ENCODE results near the gene NOP16. TPM values are rescaled to one million over a fixed set of nuclear protein-coding genes. Genes with fewer than 3 reads are reported as not detected.

The NOP16 gene, protein sequence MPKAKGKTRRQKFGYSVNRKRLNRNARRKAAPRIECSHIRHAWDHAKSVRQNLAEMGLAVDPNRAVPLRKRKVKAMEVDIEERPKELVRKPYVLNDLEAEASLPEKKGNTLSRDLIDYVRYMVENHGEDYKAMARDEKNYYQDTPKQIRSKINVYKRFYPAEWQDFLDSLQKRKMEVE
- total RNA-seq = 10 to 100 TPM; 44.5 to 46.3 TPM

GRCh38 chr5:176388444-176389134 lies at the start of gene NOP16, which contains the start of gene HIGD2A:
Gene NOP16 (minus strand): TSS chr5:176388598. CDS start chr5:176388539, 59 bp downstream.
Gene HIGD2A (plus strand): TSS chr5:176388751. CDS start chr5:176388820, 69 bp downstream.
- H3K27ac Mint-ChIP-seq = peak within 1 kb of the TSS; percentile 99
- H3K4me3 Mint-ChIP-seq = peak within 1 kb of the TSS; percentile 93
- H3K4me1 Mint-ChIP-seq (ENCODE audit: low read depth) = peaks cover 38% of the 10 kb centered on the region

GRCh38 chr5:176436656-176437055 lies 48.3 kb upstream of the NOP16 start:
- Mint-ChIP-seq H3K9me3 (ENCODE audit: insufficient read depth) (no peaks in the 10 kb centered on the region), H3K4me3 (peak overlapping the region; percentile 54), H3K27ac (peak overlapping the region; percentile 50), H3K36me3 (ENCODE audit: low read depth) (peaks cover 3% of the 10 kb centered on the region), H3K4me1 (ENCODE audit: low read depth) (peaks cover 8% of the 10 kb centered on the region), H3K27me3 (ENCODE audit: low read depth) (peaks cover 4% of the 10 kb centered on the region)
- DNase-seq = no peak
- POLR2A ChIA-PET = interaction anchor here (0.6 to 1.3 kb wide), 2 partner anchors 10 to 11 kb away, joined by 3 to 4 read pairs; partner anchors contain the start of gene FAF2
- peak; percentile 84 for ATAC-seq
- CTCF ChIA-PET = interaction anchor here (1.0 to 3.9 kb wide), 3 partner anchors 12 to 105 kb away, joined by 4 to 24 read pairs (median 5); partner anchors contain the start of gene FAF2

More at GRCh38 chr5:176388444-176389134, at the start of gene NOP16, which contains the start of gene HIGD2A:
- Mint-ChIP-seq H3K9me3 (ENCODE audit: insufficient read depth) (no peaks in the 10 kb centered on the region), H3K27me3 (ENCODE audit: low read depth) (no peaks in the 10 kb centered on the region), H3K36me3 (ENCODE audit: low read depth) (peaks cover 59% of the 10 kb centered on the region)
- CTCF ChIA-PET = interaction anchor here (1.1 to 1.4 kb wide), 2 partner anchors 59 to 155 kb away, joined by 3 to 4 read pairs; no protein-coding TSS in a partner anchor
- peak; percentile 94 for ATAC-seq
- DNase-seq = peak; percentile 100
- POLR2A ChIA-PET = interaction anchor here (0.9 to 2.3 kb wide), 10 partner anchors 21 to 909 kb away, joined by 3 to 10 read pairs (median 4); partner anchors contain the start of genes CLTB, FAF2, KIAA1191 and RNF44

- no peaks in the 10 kb centered on the region for H3K9me3 Mint-ChIP-seq (ENCODE audit: insufficient read depth)
- H3K27ac Mint-ChIP-seq = peak overlapping the region; percentile 18
- CTCF ChIA-PET = interaction anchor here (1.8 to 4.3 kb wide), 2 partner anchors 15 kb away, joined by 6 to 35 read pairs; partner anchors contain the start of gene FAF2
- peaks cover 3% of the 10 kb centered on the region for H3K36me3 Mint-ChIP-seq (ENCODE audit: low read depth)
- POLR2A ChIA-PET = no interaction called here
- no peak for ATAC-seq
- peaks cover 25% of the 10 kb centered on the region for H3K4me1 Mint-ChIP-seq (ENCODE audit: low read depth)
- no peak overlapping the region for H3K4me3 Mint-ChIP-seq
- H3K27me3 Mint-ChIP-seq (ENCODE audit: low read depth) = peaks cover 7% of the 10 kb centered on the region
- DNase-seq = no peak
Observed at GRCh38 chr5:176432707-176433106, 44.3 kb upstream of the NOP16 start.

GRCh38 chr5:176429972-176430371 lies 41.6 kb upstream of the NOP16 start:
- ChIA-PET CTCF (interaction anchor here (0.7 to 4.3 kb wide), 5 partner anchors 10 to 108 kb away, joined by 3 to 35 read pairs (median 3); partner anchors contain the start of gene FAF2), POLR2A (interaction anchor here (0.6 to 1.1 kb wide), 2 partner anchors 9 to 18 kb away, joined by 3 read pairs; no protein-coding TSS in a partner anchor)
- H3K4me1 Mint-ChIP-seq (ENCODE audit: low read depth) = peaks cover 18% of the 10 kb centered on the region
- ATAC-seq = peak; percentile 55
- peaks cover 3% of the 10 kb centered on the region for H3K27me3 Mint-ChIP-seq (ENCODE audit: low read depth)
- H3K9me3 Mint-ChIP-seq (ENCODE audit: insufficient read depth) = peaks cover 8% of the 10 kb centered on the region
- H3K27ac Mint-ChIP-seq = peak overlapping the region; percentile 31
- H3K36me3 Mint-ChIP-seq (ENCODE audit: low read depth) = peaks cover 3% of the 10 kb centered on the region
- DNase-seq = no peak
- H3K4me3 Mint-ChIP-seq = no peak overlapping the region

- no peak overlapping the region for H3K27ac Mint-ChIP-seq
- ChIA-PET CTCF (interaction anchor here (1.6 kb wide), 1 partner anchor 20 kb away, joined by 8 read pairs; the partner anchor contains the start of gene FAF2), POLR2A (no interaction called here)
- no peak overlapping the region for H3K4me3 Mint-ChIP-seq
- H3K4me1 Mint-ChIP-seq (ENCODE audit: low read depth) = peaks cover 18% of the 10 kb centered on the region
- H3K9me3 Mint-ChIP-seq (ENCODE audit: insufficient read depth) = peaks cover 11% of the 10 kb centered on the region
- H3K27me3 Mint-ChIP-seq (ENCODE audit: low read depth) = peaks cover 7% of the 10 kb centered on the region
- ATAC-seq (no peak), DNase-seq (no peak)
- H3K36me3 Mint-ChIP-seq (ENCODE audit: low read depth) = peaks cover 3% of the 10 kb centered on the region
Observed at GRCh38 chr5:176427971-176428370, 39.6 kb upstream of the NOP16 start.

GRCh38 chr5:176426876-176427275 lies 38.5 kb upstream of the NOP16 start:
- Mint-ChIP-seq H3K27ac (no peak overlapping the region), H3K4me3 (no peak overlapping the region), H3K27me3 (ENCODE audit: low read depth) (peaks cover 15% of the 10 kb centered on the region), H3K4me1 (ENCODE audit: low read depth) (peaks cover 18% of the 10 kb centered on the region), H3K36me3 (ENCODE audit: low read depth) (peaks cover under 1% of the 10 kb centered on the region), H3K9me3 (ENCODE audit: insufficient read depth) (peaks cover 11% of the 10 kb centered on the region)
- no peak for DNase-seq
- ChIA-PET CTCF (interaction anchor here (1.3 to 1.6 kb wide), 2 partner anchors 9 to 21 kb away, joined by 3 to 8 read pairs; partner anchors contain the start of gene FAF2), POLR2A (no interaction called here)
- ATAC-seq = no peak

GRCh38 chr5:176425791-176426190 lies 37.4 kb upstream of the NOP16 start:
- H3K36me3 Mint-ChIP-seq (ENCODE audit: low read depth) = no peaks in the 10 kb centered on the region
- H3K4me1 Mint-ChIP-seq (ENCODE audit: low read depth) = peaks cover 16% of the 10 kb centered on the region
- peaks cover 20% of the 10 kb centered on the region for H3K27me3 Mint-ChIP-seq (ENCODE audit: low read depth)
- DNase-seq (no peak), ATAC-seq (no peak)
- POLR2A ChIA-PET = interaction anchor here (0.6 kb wide), 1 partner anchor 925 kb away, joined by 3 read pairs; no protein-coding TSS in a partner anchor
- no peak overlapping the region for H3K27ac Mint-ChIP-seq
- H3K9me3 Mint-ChIP-seq (ENCODE audit: insufficient read depth) = peaks cover 11% of the 10 kb centered on the region
- H3K4me3 Mint-ChIP-seq = no peak overlapping the region
- CTCF ChIA-PET = interaction anchor here (1.0 to 1.4 kb wide), 3 partner anchors 9 to 22 kb away, joined by 3 to 5 read pairs (median 4); partner anchors contain the start of gene CLTB

GRCh38 chr5:176425138-176425537 lies 36.7 kb upstream of the NOP16 start:
- ChIA-PET POLR2A (interaction anchor here (0.6 kb wide), 1 partner anchor 925 kb away, joined by 3 read pairs; no protein-coding TSS in a partner anchor), CTCF (interaction anchor here (1.4 kb wide), 1 partner anchor 9 kb away, joined by 5 read pairs; the partner anchor contains the start of gene CLTB)
- H3K9me3 Mint-ChIP-seq (ENCODE audit: insufficient read depth) = peaks cover 11% of the 10 kb centered on the region
- H3K27ac Mint-ChIP-seq = no peak overlapping the region
- H3K4me1 Mint-ChIP-seq (ENCODE audit: low read depth) = peaks cover 10% of the 10 kb centered on the region
- DNase-seq (no peak), ATAC-seq (no peak)
- no peak overlapping the region for H3K4me3 Mint-ChIP-seq
- no peaks in the 10 kb centered on the region for H3K36me3 Mint-ChIP-seq (ENCODE audit: low read depth)
- H3K27me3 Mint-ChIP-seq (ENCODE audit: low read depth) = peaks cover 22% of the 10 kb centered on the region

- no peak for ATAC-seq
- ChIA-PET POLR2A (no interaction called here), CTCF (interaction anchor here (1.9 kb wide), 1 partner anchor 24 kb away, joined by 6 read pairs; the partner anchor contains the start of gene FAF2)
- DNase-seq = no peak
- no peak overlapping the region for H3K4me3 Mint-ChIP-seq
- peaks cover 6% of the 10 kb centered on the region for H3K4me1 Mint-ChIP-seq (ENCODE audit: low read depth)
- no peaks in the 10 kb centered on the region for H3K36me3 Mint-ChIP-seq (ENCODE audit: low read depth)
- peaks cover 11% of the 10 kb centered on the region for H3K9me3 Mint-ChIP-seq (ENCODE audit: insufficient read depth)
- H3K27me3 Mint-ChIP-seq (ENCODE audit: low read depth) = peaks cover 22% of the 10 kb centered on the region
- no peak overlapping the region for H3K27ac Mint-ChIP-seq
Observed at GRCh38 chr5:176424181-176424580, 35.8 kb upstream of the NOP16 start.

DNA sequence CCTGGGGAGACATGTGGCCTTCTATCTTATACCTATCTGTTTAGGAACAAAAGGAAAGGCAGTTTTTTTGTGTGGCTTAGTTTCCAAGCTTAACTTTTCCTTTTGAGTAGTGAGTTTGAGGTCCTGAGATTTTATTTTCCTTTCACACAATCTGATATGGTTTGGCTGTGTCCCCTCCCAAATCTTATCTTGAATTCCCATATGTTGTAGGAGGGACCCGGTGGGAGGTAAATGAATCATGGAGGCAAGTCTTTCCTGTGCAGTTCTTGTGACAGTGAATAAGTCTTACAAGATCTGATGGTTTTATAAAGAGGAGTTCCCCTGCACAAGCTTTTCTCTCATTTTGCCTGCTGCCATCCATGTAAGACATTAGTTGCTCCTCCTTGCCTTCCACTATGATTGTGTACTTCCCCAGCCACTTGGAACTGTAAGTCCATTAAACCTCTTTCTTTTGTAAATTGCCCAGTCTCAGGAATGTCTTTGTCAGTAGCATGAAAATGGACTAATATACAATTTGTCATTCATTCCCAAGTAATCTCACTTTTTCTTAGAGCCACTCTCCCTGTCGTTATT lies 32.7 kb upstream of the NOP16 start:
- no peak overlapping the region for H3K4me3 Mint-ChIP-seq
- POLR2A ChIA-PET = interaction anchor here (1.2 kb wide), 1 partner anchor 9 kb away, joined by 3 read pairs; no protein-coding TSS in a partner anchor
- ATAC-seq (no peak), DNase-seq (no peak)
- H3K27me3 Mint-ChIP-seq (ENCODE audit: low read depth) = peaks cover 27% of the 10 kb centered on the region
- H3K4me1 Mint-ChIP-seq (ENCODE audit: low read depth) = peaks cover 7% of the 10 kb centered on the region
- CTCF ChIA-PET = interaction anchor here (1.0 to 1.1 kb wide), 2 partner anchors 27 to 123 kb away, joined by 5 to 6 read pairs; partner anchors contain the start of gene FAF2
- H3K9me3 Mint-ChIP-seq (ENCODE audit: insufficient read depth) = peaks cover 11% of the 10 kb centered on the region
- H3K36me3 Mint-ChIP-seq (ENCODE audit: low read depth) = no peaks in the 10 kb centered on the region
- no peak overlapping the region for H3K27ac Mint-ChIP-seq

- H3K4me3 Mint-ChIP-seq = no peak overlapping the region
- no peak for DNase-seq
- peaks cover 4% of the 10 kb centered on the region for H3K9me3 Mint-ChIP-seq (ENCODE audit: insufficient read depth)
- POLR2A ChIA-PET = no interaction called here
- CTCF ChIA-PET = interaction anchor here (0.6 to 1.1 kb wide), 3 partner anchors 10 to 124 kb away, joined by 3 to 6 read pairs (median 5); partner anchors contain the start of gene FAF2
- H3K27ac Mint-ChIP-seq = no peak overlapping the region
- H3K36me3 Mint-ChIP-seq (ENCODE audit: low read depth) = no peaks in the 10 kb centered on the region
- ATAC-seq = no peak
- peaks cover 27% of the 10 kb centered on the region for H3K27me3 Mint-ChIP-seq (ENCODE audit: low read depth)
- H3K4me1 Mint-ChIP-seq (ENCODE audit: low read depth) = peaks cover 13% of the 10 kb centered on the region
Observed at GRCh38 chr5:176420086-176420485, 31.7 kb upstream of the NOP16 start.

Measured in activated CD8-positive, alpha-beta T cell treated with anti-CD3 and anti-CD28 coated beads, Interleukin-2, amount 10 ng/mL, durations not matched to agents 7 days and 5 days (primary cell).